ENCODE data around the gene FSTL4. TPM values are rescaled to one million over a fixed set of nuclear protein-coding genes. Genes with fewer than 3 reads are reported as not detected.

FSTL4 gene
- total and polyA plus RNA-seq, 2 of the 13 experiments (the other 11 are each of a cell fraction or from before 2014, with no cell fraction given), result 2.1 to 3.0 TPM

- POLR2A ChIA-PET, result no interaction called here
- Histone ChIP-seq H3K27me3 (ENCODE audit: control insufficient read depth in 1 of 2, insufficient read depth in 2 of 2, low read length in 2 of 2) (peaks cover 0 to 17% of the 10 kb centered on the region in 2 experiments; a peak in 2 of 5 replicates), H3K27ac (ENCODE audit: extremely low read length, insufficient read depth, low read length) (no peak overlapping the region), H4K20me1 (ENCODE audit: insufficient read depth, low read length) (no peaks in the 10 kb centered on the region; the same call in 1 of the 2 replicates), H3K4me1 (ENCODE audit: insufficient read depth, low read length) (no peaks in the 10 kb centered on the region), H2AFZ (ENCODE audit: low read length) (no peak overlapping the region), H3K9me3 (ENCODE audit: low read length) (no peaks in the 10 kb centered on the region), H3K36me3 (replicated peaks in 1 of 2; ENCODE audit: control insufficient read depth in 1 of 2, insufficient read depth in 2 of 2, low read length in 2 of 2) (no peaks in the 10 kb centered on the region), H3K9ac (ENCODE audit: insufficient read depth, low read depth, low read length) (no peak overlapping the region), H3K79me2 (ENCODE audit: insufficient read depth, low read length) (no peaks in the 10 kb centered on the region), H3K4me2 (ENCODE audit: low read depth, low read length) (no peak overlapping the region), H3K4me3 (replicated peaks in 1 of 3; ENCODE audit: insufficient read depth in 1 of 3, low read depth in 2 of 3, low read length in 3 of 3) (no peak overlapping the region)
- 44% methylated on average over 2 of the region's 2 CpGs for WGBS (ENCODE audit: low lambda C conversion rate)
- TF ChIP-seq AKNA (CRISPR knock-in tag; IDR thresholded peaks at IDR 0.05; ENCODE audit: borderline replicate concordance), result no peak
- no peak for TF ChIP-seq HNF4A (CRISPR knock-in tag; IDR thresholded peaks at IDR 0.05)
- peak; percentile 95 for TF ChIP-seq ATF7 (IDR thresholded peaks at IDR 0.05)
- TF ChIP-seq ATF7 (CRISPR knock-in tag; IDR thresholded peaks at IDR 0.05), result no peak
- no peak for TF ChIP-seq KLF9 (CRISPR knock-in tag; IDR thresholded peaks at IDR 0.05; ENCODE audit: low read depth)
- TF ChIP-seq CREB1 (IDR thresholded peaks at IDR 0.05), result peak; percentile 76
- TF ChIP-seq CREB1 (CRISPR knock-in tag; IDR thresholded peaks at IDR 0.05), result no peak
- TF ChIP-seq MAFK (conservative IDR thresholded peaks at IDR 0.05 in 1 of 2, IDR thresholded peaks at IDR 0.05 in 1 of 2; ENCODE audit: low read length in 2 of 2), result peak in 1 of 2 experiments; percentile 17; a peak in 1 of 4 replicates
- BruUV-seq (replicated peaks), result no TSS peak
- no peak for ATAC-seq
- no peak for DNase-seq (ENCODE audit: low spot score)
- no peak for FAIRE-seq
- CTCF ChIA-PET (ENCODE audit: low intra/inter-chr PET ratio, low total read pairs), result no interaction called here
- intact Hi-C loops (cut with micrococcal nuclease; ENCODE audit: unreplicated experiment) (no loop called here), in situ Hi-C loops (cut with HindIII; ENCODE audit: extremely low pct_ligation_motif_present, low pct_unique_long_range_greater_than_20kb) (no loop called here)
Measured at GRCh38 chr5:133661389-133661788, 49.0 kb upstream of the FSTL4 start.

Data from HepG2 (cell line).